Measurements from ENCODE around the gene PLA2G4F. TPM values are rescaled to one million over a fixed set of nuclear protein-coding genes. Genes with fewer than 3 reads are reported as not detected.

The PLA2G4F gene
- total RNA-seq, 1 donor from 2014 or later: not detected

DNA sequence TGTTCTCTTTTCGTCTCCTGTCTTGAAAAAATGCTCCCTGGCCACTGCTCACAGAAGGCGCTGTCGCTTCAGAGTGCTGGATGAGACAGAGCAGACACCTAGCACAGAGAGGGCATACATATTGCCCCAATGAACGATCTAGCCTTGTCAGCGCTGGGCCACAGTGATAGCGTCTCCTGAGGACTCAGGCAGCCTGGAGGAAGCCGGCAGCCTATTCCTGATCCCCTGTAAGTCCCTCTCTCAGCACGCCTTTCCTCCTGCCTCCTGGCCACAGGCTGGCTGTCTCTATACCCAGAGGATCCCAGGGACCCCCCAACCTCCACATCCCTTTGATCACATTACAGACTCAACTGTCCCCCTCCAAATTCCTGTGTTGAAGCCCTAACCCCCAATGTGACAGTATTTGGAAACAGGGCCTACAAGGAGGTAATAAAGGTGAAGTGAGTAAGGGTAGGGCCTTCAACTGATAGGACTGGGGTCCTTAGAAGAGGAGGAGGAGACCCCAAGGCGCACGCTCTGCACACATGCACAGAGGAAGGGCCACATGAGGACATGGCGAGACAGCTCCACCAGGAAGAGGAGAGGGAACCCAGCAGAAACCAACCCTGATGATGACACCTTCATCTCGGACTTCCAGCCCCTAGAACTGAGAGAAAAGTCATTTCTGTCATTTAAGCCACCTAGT lies 7.5 kb downstream of the PLA2G4F start:
- Mint-ChIP-seq H3K27ac (no peak overlapping the region), H3K27me3 (peaks cover 2% of the 10 kb centered on the region), H3K4me1 (no peaks in the 10 kb centered on the region), H3K36me3 (ENCODE audit: low read depth) (no peaks in the 10 kb centered on the region), H3K9me3 (no peaks in the 10 kb centered on the region), H3K4me3 (no peak overlapping the region)
- intact Hi-C loops (cut with micrococcal nuclease): no loop called here
- DNase-seq: no peak

DNA sequence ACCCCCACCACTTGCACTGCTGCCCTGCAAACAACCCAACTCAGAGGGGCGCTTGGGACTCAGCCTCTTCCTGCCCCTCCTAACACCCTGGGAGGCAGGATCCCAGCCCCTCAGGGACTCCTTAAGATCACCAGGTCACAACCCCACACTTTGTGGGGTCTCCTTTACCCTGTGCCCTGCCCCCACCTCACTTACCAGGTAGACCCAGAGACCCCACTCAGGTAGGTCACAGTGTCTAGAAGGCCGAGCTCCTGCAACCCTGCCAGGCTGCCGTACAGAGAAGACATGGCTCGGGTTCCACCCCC lies 9.1 kb downstream of the PLA2G4F start:
- Mint-ChIP-seq H3K27ac (no peak overlapping the region), H3K4me1 (no peaks in the 10 kb centered on the region), H3K36me3 (ENCODE audit: low read depth) (no peaks in the 10 kb centered on the region), H3K27me3 (peaks cover 2% of the 10 kb centered on the region), H3K4me3 (no peak overlapping the region), H3K9me3 (no peaks in the 10 kb centered on the region)
- intact Hi-C loops (cut with micrococcal nuclease): no loop called here
- no peak for DNase-seq

DNA sequence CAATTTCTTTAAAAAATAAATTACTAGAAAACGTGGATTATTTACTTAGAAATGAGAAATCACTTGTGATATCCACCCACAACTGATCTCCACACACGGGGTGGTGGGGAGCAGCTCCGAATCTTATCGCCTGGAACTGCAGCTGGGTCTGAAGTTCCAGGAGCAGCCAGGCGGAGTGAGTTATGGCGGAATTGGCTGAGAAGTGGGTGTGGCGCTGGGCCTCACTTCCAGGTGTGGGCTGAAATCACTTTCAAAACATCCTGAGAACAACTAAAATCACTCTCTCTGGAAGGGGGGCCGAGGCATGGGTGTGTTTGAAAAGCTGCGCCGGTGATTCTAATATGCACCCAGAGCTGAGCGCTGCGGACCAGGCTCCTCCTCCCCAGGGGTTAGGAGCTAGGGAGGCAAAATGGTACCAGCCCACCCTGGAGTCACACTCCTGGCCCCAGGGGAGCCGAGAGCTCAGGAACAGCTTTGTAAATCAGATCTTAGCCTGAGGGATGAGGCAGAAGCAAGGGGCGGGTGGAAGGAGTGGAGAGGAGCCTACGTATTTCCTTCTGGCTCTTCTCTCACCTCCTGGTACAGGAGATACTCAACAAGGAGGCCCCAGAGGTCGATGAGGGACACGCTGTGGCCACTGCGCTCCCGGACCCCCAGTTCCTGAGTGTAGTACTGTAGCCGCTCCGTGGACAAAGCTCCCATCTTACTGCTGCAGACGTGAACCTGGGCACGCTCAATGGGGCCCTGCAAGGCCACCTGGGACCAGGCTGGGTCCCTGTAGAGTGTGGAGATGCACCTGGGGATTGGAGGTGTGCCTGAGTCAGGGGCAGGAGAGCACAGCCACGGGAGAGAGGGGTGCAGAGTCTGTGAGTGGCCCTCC lies 9.6 kb downstream of the PLA2G4F start:
- H3K27me3 Mint-ChIP-seq: peaks cover 2% of the 10 kb centered on the region
- intact Hi-C loops (cut with micrococcal nuclease): no loop called here
- H3K27ac Mint-ChIP-seq: no peak overlapping the region
- H3K4me3 Mint-ChIP-seq: no peak overlapping the region
- no peaks in the 10 kb centered on the region for H3K36me3 Mint-ChIP-seq (ENCODE audit: low read depth)
- no peaks in the 10 kb centered on the region for H3K4me1 Mint-ChIP-seq
- no peaks in the 10 kb centered on the region for H3K9me3 Mint-ChIP-seq
- DNase-seq: no peak

DNA sequence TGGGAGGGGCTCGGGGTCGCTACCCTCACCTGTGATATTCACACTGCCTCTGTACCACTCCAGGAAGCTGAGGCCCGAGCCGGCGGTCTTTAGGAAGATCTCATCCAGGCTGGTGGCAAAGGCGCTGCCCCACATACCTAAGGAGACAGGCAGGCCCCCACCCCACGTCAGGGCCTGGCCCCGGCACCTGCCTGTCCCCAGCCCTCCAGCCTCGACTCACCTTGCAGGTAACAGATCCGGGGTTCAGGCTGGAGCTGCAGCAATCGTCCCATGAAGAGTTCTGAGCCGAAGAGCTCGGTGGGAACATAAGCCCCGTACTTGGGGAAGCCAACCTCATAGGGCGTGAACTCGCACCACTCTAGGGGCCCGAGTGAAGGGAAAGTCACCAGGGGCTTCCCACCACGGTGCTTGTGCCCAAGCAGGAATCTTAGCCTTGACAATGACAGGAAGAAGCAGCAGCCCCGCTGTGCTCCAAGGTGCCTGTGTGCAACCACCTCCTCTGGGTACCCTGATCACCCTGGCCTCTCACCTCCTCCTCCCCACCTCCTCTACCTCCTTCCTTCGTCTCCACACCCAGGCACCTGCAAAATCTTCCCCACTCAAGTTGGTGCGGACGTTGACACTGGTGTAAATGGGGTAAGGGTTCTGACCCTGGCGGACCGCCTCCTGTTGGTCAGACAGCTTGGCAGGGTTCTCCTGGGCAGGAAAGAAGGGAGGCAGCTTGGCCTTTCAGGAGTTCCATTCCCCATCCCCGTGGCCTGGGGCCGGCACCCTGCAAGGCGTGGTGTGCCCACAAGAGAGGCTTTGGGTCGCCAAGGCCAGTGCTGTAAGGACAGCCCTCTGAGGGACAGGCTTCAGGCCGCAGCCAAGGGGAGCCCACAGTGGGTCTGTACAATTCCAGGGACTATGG lies 10.6 kb downstream of the PLA2G4F start:
- intact Hi-C loops (cut with micrococcal nuclease): no loop called here
- no peaks in the 10 kb centered on the region for H3K36me3 Mint-ChIP-seq (ENCODE audit: low read depth)
- H3K27ac Mint-ChIP-seq: no peak overlapping the region
- H3K4me1 Mint-ChIP-seq: no peaks in the 10 kb centered on the region
- peaks cover 2% of the 10 kb centered on the region for H3K27me3 Mint-ChIP-seq
- H3K4me3 Mint-ChIP-seq: no peak overlapping the region
- no peaks in the 10 kb centered on the region for H3K9me3 Mint-ChIP-seq
- DNase-seq: no peak

DNA sequence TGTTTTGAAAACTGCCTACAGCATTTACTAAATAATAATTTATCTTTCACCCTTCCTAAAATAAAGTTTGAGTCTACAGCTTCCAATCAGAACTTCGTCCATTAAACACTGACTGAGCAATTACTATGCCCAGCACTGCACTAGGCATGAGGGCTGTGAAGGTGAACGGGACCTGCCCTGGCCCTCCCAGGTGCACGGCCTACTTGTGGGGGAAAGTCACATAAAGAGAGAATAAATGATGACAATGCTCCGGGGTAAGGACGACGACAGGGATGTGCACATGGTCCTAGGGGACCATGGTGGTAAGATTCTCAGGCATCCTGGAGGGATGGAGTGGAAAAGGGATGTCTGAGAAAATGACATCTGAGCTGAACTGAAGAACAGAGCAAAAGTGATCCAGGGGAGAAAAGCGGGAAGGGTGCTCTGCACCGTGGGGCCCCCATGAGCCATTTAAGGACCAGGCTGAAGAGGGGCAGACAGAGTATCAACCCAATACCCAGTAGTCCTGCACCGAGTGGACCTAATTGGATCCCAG lies 11.5 kb downstream of the PLA2G4F start:
- no peaks in the 10 kb centered on the region for H3K4me1 Mint-ChIP-seq
- H3K4me3 Mint-ChIP-seq: no peak overlapping the region
- no peak for DNase-seq
- intact Hi-C loops (cut with micrococcal nuclease): no loop called here
- H3K9me3 Mint-ChIP-seq: no peaks in the 10 kb centered on the region
- H3K27me3 Mint-ChIP-seq: peaks cover 2% of the 10 kb centered on the region
- H3K27ac Mint-ChIP-seq: no peak overlapping the region
- H3K36me3 Mint-ChIP-seq (ENCODE audit: low read depth): no peaks in the 10 kb centered on the region

DNA sequence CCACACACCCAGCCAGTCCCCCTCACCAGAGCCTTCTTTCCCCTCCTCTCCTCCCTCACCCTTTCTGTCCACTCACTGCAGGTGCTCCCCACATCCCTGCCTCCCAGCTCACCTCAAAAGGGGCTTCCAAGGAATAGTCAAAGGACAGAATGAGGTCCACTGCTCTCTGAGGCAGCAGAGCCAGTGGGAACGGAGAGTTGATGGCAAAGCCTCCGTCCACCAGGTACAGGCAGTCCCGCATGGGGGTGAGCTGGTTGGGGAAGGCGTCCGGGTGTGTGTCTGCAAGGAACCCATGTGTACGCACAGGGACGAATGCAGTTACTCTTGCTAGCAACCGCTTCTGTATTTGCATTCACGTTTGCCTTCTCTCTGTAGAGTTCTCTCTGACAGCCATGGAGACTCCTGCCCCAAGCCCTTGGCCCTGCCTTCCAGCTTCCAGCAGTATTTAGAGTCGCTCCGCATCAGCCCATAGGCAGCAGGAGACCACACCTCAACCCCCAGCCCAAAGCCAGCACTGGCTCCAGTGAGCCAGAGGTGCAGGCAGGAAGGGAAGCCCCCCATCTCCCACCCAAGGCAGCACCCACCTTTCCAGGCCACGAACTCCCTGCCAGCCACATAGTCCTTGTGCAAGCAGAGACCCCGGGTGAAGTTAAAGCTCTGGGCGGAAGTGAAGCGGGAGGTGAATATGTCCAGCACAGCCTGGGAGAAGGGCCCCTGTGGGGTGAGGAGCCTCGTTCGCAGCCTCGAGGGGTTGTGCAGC lies 12.4 kb downstream of the PLA2G4F start:
- Mint-ChIP-seq H3K27ac (no peak overlapping the region), H3K4me3 (no peak overlapping the region), H3K36me3 (ENCODE audit: low read depth) (no peaks in the 10 kb centered on the region), H3K9me3 (no peaks in the 10 kb centered on the region), H3K27me3 (peaks cover 2% of the 10 kb centered on the region), H3K4me1 (no peaks in the 10 kb centered on the region)
- intact Hi-C loops (cut with micrococcal nuclease): no loop called here
- DNase-seq: no peak

DNA sequence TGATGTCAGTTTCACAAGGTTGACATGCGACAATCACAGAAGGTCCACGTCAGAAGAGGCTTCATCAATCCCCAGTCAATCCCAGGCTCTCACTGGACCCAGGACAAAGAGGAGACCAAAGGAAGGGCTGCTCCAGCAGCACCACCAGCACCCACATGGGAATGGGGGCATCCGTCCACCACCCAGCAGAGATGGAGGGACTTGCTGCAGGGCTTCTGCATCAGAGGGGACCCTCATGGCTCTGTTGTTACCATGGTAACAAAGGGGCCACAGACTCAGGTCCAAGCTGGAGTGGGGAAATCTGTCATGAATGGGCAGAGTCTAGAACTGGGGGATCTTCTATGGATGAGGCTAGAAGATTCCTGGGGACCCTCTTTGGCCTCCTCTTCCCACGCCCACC lies 13.1 kb downstream of the PLA2G4F start:
- Mint-ChIP-seq H3K27me3 (peaks cover 2% of the 10 kb centered on the region), H3K36me3 (ENCODE audit: low read depth) (no peaks in the 10 kb centered on the region), H3K4me1 (no peaks in the 10 kb centered on the region), H3K9me3 (no peaks in the 10 kb centered on the region), H3K27ac (no peak overlapping the region), H3K4me3 (no peak overlapping the region)
- intact Hi-C loops (cut with micrococcal nuclease): no loop called here
- no peak for DNase-seq

DNA sequence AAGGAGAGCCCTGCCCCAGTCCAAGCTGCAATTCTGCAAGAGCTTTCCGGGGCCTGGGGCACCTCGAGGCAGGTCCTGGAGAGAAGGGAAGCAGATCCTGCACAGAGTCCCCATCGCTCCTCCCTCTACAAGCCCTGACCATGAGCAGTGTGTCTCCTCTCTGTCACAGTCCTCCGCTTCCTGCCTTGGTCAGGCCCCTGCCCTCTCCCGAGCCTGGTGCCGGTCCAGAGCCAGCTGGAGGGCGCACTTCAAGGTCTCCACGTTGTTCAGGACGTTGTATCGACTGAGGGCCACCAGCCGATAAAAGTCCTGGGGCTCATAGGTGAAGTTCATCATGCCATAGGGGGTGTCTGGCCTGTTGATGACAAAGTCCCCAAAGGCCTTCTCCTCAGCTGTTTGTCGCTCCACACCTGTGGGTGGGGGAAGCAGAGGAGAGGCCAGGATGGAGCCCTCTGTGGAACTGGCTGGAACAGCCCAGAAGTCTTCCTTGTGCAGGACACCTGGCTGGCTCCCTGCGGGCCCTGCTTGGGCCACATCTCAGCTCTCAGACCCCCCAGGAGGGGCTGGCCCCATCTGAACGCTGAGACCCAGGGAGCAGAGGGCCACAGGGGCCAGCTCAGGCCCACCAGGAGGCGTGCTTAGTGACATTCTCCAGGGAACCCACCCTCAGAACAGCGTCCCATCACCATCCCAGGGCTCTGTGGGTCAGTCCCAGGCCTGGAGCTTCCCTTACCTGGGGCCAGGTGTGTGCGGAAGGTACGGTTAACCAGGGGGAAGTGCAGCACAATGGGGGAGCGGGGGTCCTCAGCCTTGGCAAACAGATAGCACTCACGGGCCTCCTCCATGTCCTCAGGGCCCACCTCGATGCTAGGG lies 14.4 kb downstream of the PLA2G4F start:
- H3K27me3 Mint-ChIP-seq: peaks cover 2% of the 10 kb centered on the region
- H3K36me3 Mint-ChIP-seq (ENCODE audit: low read depth): no peaks in the 10 kb centered on the region
- H3K4me1 Mint-ChIP-seq: peaks cover 2% of the 10 kb centered on the region
- no peak for DNase-seq
- H3K9me3 Mint-ChIP-seq: no peaks in the 10 kb centered on the region
- H3K4me3 Mint-ChIP-seq: no peak overlapping the region
- intact Hi-C loops (cut with micrococcal nuclease): no loop called here
- H3K27ac Mint-ChIP-seq: no peak overlapping the region

DNA sequence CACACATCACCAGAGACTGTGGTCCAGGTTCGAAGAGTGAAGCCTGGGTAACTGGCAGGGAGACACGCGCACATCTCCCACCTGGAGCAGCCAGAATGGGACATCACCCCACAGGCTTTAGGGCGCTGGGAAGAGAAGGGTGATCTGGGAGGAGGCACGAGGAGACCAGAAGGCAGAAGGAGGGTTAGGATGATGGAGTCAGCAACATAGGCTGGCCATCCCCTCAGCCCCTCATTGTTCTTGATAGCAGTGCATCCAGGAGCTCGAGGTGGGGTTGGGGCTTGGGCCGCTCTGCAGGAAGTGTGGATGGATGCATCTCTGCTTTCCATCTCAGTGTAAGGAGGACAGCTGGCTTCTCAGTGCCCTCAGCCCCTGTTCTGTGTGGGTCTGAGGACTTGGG lies 15.2 kb downstream of the PLA2G4F start:
- no peak for DNase-seq
- Mint-ChIP-seq H3K36me3 (ENCODE audit: low read depth) (no peaks in the 10 kb centered on the region), H3K9me3 (no peaks in the 10 kb centered on the region), H3K4me1 (peaks cover 2% of the 10 kb centered on the region), H3K4me3 (no peak overlapping the region), H3K27ac (no peak overlapping the region), H3K27me3 (peaks cover 2% of the 10 kb centered on the region)
- intact Hi-C loops (cut with micrococcal nuclease): no loop called here

DNA sequence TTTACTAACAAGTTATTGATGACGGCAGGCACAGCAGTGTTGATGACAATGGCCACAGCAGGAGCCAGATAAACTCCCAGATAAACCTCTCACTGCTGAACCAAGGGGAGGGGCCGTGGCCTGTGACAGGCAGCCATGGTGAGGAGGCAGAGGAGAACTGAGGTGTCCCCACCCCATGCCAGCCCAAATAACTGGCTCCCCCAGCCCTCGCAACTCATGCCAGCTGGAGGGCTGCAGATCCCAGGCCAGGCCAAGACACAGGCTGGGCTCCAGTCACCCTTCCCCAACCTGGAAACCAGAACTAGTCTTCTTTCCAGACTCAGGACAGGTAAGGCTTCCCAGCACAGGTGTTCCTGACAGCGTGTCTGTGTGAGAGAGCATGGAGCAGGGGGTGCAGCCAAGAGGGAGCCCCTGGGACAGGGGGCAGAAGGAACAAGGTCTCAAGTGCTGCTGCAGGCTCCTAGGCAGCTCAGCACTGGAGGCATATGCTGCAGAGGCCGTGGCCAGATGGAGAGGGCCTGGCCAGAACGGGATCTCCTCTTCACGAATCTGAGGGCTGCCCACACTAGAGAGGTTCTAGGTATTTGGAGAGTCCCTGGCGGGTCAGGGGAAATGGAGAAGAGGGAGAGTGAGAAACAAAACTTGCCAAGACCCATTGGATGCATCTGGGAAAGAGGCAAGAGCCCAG lies 15.9 kb downstream of the PLA2G4F start:
- Mint-ChIP-seq H3K36me3 (ENCODE audit: low read depth) (no peaks in the 10 kb centered on the region), H3K4me3 (no peak overlapping the region), H3K27ac (no peak overlapping the region), H3K4me1 (peaks cover 2% of the 10 kb centered on the region), H3K9me3 (no peaks in the 10 kb centered on the region), H3K27me3 (peaks cover 2% of the 10 kb centered on the region)
- intact Hi-C loops (cut with micrococcal nuclease): no loop called here
- no peak for DNase-seq

DNA sequence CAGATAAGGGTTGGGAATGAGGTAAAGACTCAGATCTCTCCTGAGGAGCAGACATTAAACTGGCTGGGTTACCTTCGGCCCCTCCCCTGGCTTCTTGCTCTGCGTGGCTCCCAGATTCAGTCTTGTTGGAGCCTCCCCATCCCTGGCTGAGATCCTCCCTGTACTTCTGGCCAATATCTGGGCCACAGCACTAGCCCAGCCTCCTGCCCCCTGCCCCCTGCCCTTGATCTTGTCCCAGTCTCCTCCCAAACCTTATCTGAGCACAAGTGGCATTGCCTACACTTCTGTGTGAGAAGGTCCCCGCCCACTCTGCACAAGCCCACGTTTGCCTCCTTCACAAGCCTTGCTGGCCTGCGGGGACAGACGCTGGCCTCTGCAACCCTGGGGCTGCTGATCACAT lies 16.8 kb downstream of the PLA2G4F start:
- intact Hi-C loops (cut with micrococcal nuclease): no loop called here

DNA sequence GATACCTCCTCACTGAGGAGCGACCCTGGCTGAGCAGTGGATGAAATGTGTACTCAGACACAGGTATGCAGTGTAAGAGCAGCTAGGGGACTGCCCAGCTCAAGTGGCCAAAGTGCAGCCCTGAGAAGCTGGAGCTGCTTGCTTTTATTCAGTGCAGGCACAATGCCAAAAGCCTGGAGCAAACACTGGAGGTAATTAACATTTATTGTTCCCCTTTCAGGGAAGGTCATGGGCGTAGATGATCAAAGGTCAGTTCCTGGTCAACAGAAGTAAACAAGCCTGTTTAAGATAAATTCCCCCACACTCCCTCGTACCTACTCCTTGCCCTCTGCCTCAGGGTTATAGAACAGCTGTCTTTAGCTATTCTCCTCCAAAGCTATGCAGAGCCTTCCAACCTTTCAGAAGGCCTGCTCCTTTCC lies 17.5 kb downstream of the PLA2G4F start:
- no peaks in the 10 kb centered on the region for H3K9me3 Mint-ChIP-seq
- intact Hi-C loops (cut with micrococcal nuclease): no loop called here
- no peak overlapping the region for H3K27ac Mint-ChIP-seq
- H3K27me3 Mint-ChIP-seq: no peaks in the 10 kb centered on the region
- peaks cover 2% of the 10 kb centered on the region for H3K4me1 Mint-ChIP-seq
- no peak overlapping the region for H3K4me3 Mint-ChIP-seq
- no peaks in the 10 kb centered on the region for H3K36me3 Mint-ChIP-seq (ENCODE audit: low read depth)
- DNase-seq: no peak

More for the DNA sequence above, 16.8 kb downstream of the PLA2G4F start:
- H3K4me1 Mint-ChIP-seq: peaks cover 2% of the 10 kb centered on the region
- H3K27ac Mint-ChIP-seq: no peak overlapping the region
- H3K36me3 Mint-ChIP-seq (ENCODE audit: low read depth): no peaks in the 10 kb centered on the region
- H3K27me3 Mint-ChIP-seq: no peaks in the 10 kb centered on the region
- no peaks in the 10 kb centered on the region for H3K9me3 Mint-ChIP-seq
- H3K4me3 Mint-ChIP-seq: no peak overlapping the region
- DNase-seq: no peak

Data from activated CD4-positive, alpha-beta T cell treated with anti-CD3 and anti-CD28 coated beads, Interleukin-2, amount 10 ng/mL, durations not matched to agents 24 days and 14 days (primary cell).